WTC11 (cell line): ENCODE data around the gene PRKN. TPM values are rescaled to one million over a fixed set of nuclear protein-coding genes. Genes with fewer than 3 reads are reported as not detected.
A peak's percentile ranks its signal among the peaks of the same experiment; 100 is the strongest.

Experiments used
- ATAC-seq: fragments of 200-7000 bp; cut with Tn5 transposase; 2 replicates; pipeline ENCODE4 v1.10.0; 2021; ENCODE audit warnings: mild to moderate bottlenecking, moderate library complexity
- CTCF ChIA-PET: fragments of 300-600 bp; sonication (Branson Sonifier 250); formaldehyde crosslinking; loops from one replicate; lab custom pipeline; 2021; ENCODE audit warnings: antibody characterized with exemption; lab: Charles Lee
- POLR2A ChIA-PET: fragments of 350-600 bp; sonication (Branson Sonifier 250); formaldehyde crosslinking; loops from one replicate; lab custom pipeline; 2021; ENCODE audit warnings: antibody characterized with exemption; lab: Charles Lee
- DNase-seq: peaks from one replicate; pipeline ENCODE4 v3.0.0; 2021; ENCODE audit warnings: low spot score
- H3K27ac Mint-ChIP-seq: 2 replicates; pipeline ENCODE4 v1.8.0; 2021; ENCODE audit warnings: mixed read lengths
- H3K27me3 Mint-ChIP-seq: 2 replicates; pipeline ENCODE4 v1.8.0; 2021; ENCODE audit warnings: low read depth, mild to moderate bottlenecking, moderate library complexity, mixed read lengths
- H3K36me3 Mint-ChIP-seq: 2 replicates; pipeline ENCODE4 v1.8.0; 2021; ENCODE audit warnings: mixed read lengths
- H3K4me1 Mint-ChIP-seq: 2 replicates; pipeline ENCODE4 v1.8.0; 2022; ENCODE audit warnings: mixed read lengths
- H3K4me3 Mint-ChIP-seq: 2 replicates; pipeline ENCODE4 v1.8.0; 2021; ENCODE audit warnings: mild to moderate bottlenecking, moderate library complexity, mixed read lengths
- H3K9me3 Mint-ChIP-seq: 2 replicates; pipeline ENCODE4 v1.8.0; 2021; ENCODE audit warnings: mixed read lengths
- ATF1 ChIP-seq: sonication (generic); formaldehyde crosslinking; IDR thresholded peaks from 2 replicates; pipeline ENCODE4 v1.8.1; 2023; ENCODE audit warnings: mild to moderate bottlenecking, moderate library complexity, missing genetic modification reagents
- CREM ChIP-seq: sonication (generic); formaldehyde crosslinking; IDR thresholded peaks from 2 replicates; pipeline ENCODE4 v1.8.1; 2022; ENCODE audit warnings: mild to moderate bottlenecking, missing genetic modification reagents, moderate library complexity
- ETV6 ChIP-seq: sonication (generic); formaldehyde crosslinking; IDR thresholded peaks from 2 replicates; pipeline ENCODE4 v1.8.1; 2022; ENCODE audit warnings: mild to moderate bottlenecking, missing genetic modification reagents
- NFATC4 ChIP-seq: fragments of 250-450 bp; sonication (Bioruptor Pico); IDR thresholded peaks from 2 replicates; pipeline ENCODE4 v1.9.0; 2021; ENCODE audit warnings: mild to moderate bottlenecking
- NR3C1 ChIP-seq: sonication (generic); formaldehyde crosslinking; conservative IDR thresholded peaks from 2 replicates; pipeline ENCODE4 v1.8.1; 2023; ENCODE audit warnings: low read depth, mild to moderate bottlenecking, missing genetic modification reagents
- SP1 ChIP-seq: sonication (generic); formaldehyde crosslinking; conservative IDR thresholded peaks from 2 replicates; pipeline ENCODE4 v1.8.1; 2022; ENCODE audit warnings: missing genetic modification reagents
- TEAD1 ChIP-seq: sonication (generic); formaldehyde crosslinking; IDR thresholded peaks from 2 replicates; pipeline ENCODE4 v1.8.0; 2022; ENCODE audit warnings: mild to moderate bottlenecking, missing genetic modification reagents
- ZNF121 ChIP-seq: sonication (generic); formaldehyde crosslinking; IDR thresholded peaks from 2 replicates; pipeline ENCODE4 v1.8.0; 2023; ENCODE audit warnings: missing genetic modification reagents
- ZNF416 ChIP-seq: fragments of 250-450 bp; sonication (Bioruptor Pico); IDR thresholded peaks from 2 replicates; pipeline ENCODE4 v1.9.0; 2021; ENCODE audit warnings: mild to moderate bottlenecking, inconsistent platforms
- total RNA-seq: library from RNA; stranded (reverse); gene quantifications from 3 replicates; pipeline ENCODE4 v1.2.3, GENCODE V29; 2021
- TF ChIP-seq, protein P1 (sequence below): sonication (generic); formaldehyde crosslinking; IDR thresholded peaks from 2 replicates; pipeline ENCODE4 v1.8.0; 2023; ENCODE audit warnings: mild to moderate bottlenecking, missing genetic modification reagents
- TF ChIP-seq, protein P2 (sequence below): sonication (generic); formaldehyde crosslinking; conservative IDR thresholded peaks from 2 replicates; pipeline ENCODE4 v1.8.1; 2022; ENCODE audit warnings: mild to moderate bottlenecking, missing genetic modification reagents
- TF ChIP-seq, protein P3 (sequence below): sonication (generic); formaldehyde crosslinking; IDR thresholded peaks from 2 replicates; pipeline ENCODE4 v1.8.0; 2022; ENCODE audit warnings: mild to moderate bottlenecking, missing genetic modification reagents
- TF ChIP-seq, protein P4 (sequence below): sonication (generic); formaldehyde crosslinking; IDR thresholded peaks from 2 replicates; pipeline ENCODE4 v1.8.1; 2023; ENCODE audit warnings: mild to moderate bottlenecking, missing genetic modification reagents
- TF ChIP-seq, protein P5 (sequence below): sonication (generic); formaldehyde crosslinking; IDR thresholded peaks from 2 replicates; pipeline ENCODE4 v1.8.1; 2022; ENCODE audit warnings: low read depth, mild to moderate bottlenecking, moderate library complexity, missing genetic modification reagents, borderline replicate concordance

PRKN gene
- total RNA-seq, 1 experiment from 2014 or later, result 0.59 TPM

DNA sequence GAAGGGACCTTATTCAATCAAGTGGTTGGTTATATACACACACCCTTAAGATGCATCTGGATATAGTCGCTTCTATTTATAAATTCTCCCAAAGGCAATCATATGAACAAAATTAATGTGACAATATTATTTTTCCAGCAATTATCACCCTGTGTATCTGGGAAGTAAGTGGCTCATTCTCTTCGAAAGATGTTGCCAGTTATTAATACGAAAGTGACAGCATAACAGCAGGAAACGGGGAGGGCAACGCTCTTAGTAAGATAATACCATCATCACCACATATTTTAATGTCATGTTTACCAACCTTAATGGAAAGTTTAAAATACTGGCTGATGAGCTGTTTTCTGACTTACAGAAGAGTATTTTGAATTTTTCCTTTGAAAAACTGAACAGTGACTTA, 756.5 kb downstream of the PRKN start:
- no peak overlapping the region for H3K4me3 Mint-ChIP-seq

DNA sequence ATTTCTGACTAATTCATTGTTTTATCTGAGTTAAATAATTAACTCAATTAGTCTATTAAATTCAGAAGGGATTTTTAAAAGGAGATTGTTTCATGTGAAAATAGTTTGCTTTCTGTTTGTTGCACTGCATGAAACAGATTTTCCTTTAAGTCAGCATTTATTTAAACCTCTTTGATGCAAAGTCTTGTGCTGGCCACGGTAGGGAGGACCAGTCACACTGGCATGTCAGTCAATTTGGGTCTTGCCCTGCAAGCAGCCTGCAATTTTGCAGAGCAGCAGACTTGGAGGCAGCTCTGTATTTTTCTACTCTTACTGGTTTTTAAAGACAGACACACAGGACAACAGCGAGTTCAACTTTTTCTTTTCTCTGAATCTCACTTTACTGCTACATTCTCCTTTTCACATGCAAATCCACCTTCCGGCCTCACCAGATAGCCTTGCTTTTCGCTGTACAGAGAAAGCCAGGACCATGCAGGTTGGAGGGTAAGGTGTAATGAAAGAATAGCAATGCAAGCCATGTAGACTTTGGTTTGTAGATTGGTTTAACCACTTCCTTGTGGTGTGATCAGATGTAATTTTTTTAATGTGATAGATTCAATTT, 763.8 kb downstream of the PRKN start:
- H3K36me3 Mint-ChIP-seq, result no peaks in the 10 kb centered on the region
- 0 out of 2 replicates have a peak, but pooled peaks have one; percentile 71 for TF ChIP-seq ZNF121 (CRISPR knock-in tag)
- TF ChIP-seq SP1, result no peak
- peak overlapping the region; percentile 78 for H3K27ac Mint-ChIP-seq
- no peaks in the 10 kb centered on the region for H3K9me3 Mint-ChIP-seq
- POLR2A ChIA-PET, result no interaction called here
- peak overlapping the region; percentile 4 for H3K4me3 Mint-ChIP-seq
- ATAC-seq (peak; percentile 92), DNase-seq (no peak)
- peaks cover 45% of the 10 kb centered on the region for H3K4me1 Mint-ChIP-seq
- no peaks in the 10 kb centered on the region for H3K27me3 Mint-ChIP-seq
- CTCF ChIA-PET, result interaction anchor here (0.8 kb wide), 1 partner anchor 10 kb away, joined by 4 read pairs; no protein-coding TSS in a partner anchor

More for the DNA sequence above, 756.5 kb downstream of the PRKN start:
- DNase-seq, result no peak
- peaks cover 3% of the 10 kb centered on the region; the same call in 1 of the 2 replicates for H3K36me3 Mint-ChIP-seq
- H3K27me3 Mint-ChIP-seq, result no peaks in the 10 kb centered on the region
- TF ChIP-seq, protein P1, sequence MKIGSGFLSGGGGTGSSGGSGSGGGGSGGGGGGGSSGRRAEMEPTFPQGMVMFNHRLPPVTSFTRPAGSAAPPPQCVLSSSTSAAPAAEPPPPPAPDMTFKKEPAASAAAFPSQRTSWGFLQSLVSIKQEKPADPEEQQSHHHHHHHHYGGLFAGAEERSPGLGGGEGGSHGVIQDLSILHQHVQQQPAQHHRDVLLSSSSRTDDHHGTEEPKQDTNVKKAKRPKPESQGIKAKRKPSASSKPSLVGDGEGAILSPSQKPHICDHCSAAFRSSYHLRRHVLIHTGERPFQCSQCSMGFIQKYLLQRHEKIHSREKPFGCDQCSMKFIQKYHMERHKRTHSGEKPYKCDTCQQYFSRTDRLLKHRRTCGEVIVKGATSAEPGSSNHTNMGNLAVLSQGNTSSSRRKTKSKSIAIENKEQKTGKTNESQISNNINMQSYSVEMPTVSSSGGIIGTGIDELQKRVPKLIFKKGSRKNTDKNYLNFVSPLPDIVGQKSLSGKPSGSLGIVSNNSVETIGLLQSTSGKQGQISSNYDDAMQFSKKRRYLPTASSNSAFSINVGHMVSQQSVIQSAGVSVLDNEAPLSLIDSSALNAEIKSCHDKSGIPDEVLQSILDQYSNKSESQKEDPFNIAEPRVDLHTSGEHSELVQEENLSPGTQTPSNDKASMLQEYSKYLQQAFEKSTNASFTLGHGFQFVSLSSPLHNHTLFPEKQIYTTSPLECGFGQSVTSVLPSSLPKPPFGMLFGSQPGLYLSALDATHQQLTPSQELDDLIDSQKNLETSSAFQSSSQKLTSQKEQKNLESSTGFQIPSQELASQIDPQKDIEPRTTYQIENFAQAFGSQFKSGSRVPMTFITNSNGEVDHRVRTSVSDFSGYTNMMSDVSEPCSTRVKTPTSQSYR, result no peak
- TF ChIP-seq SP1, result no peak
- no peak for TF ChIP-seq ETV6
- TF ChIP-seq, protein P2, sequence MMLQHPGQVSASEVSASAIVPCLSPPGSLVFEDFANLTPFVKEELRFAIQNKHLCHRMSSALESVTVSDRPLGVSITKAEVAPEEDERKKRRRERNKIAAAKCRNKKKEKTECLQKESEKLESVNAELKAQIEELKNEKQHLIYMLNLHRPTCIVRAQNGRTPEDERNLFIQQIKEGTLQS (CRISPR knock-in tag), result no peak
- TF ChIP-seq CREM (CRISPR knock-in tag), result no peak
- no peak for TF ChIP-seq ATF1 (CRISPR knock-in tag)
- TF ChIP-seq, protein P3, sequence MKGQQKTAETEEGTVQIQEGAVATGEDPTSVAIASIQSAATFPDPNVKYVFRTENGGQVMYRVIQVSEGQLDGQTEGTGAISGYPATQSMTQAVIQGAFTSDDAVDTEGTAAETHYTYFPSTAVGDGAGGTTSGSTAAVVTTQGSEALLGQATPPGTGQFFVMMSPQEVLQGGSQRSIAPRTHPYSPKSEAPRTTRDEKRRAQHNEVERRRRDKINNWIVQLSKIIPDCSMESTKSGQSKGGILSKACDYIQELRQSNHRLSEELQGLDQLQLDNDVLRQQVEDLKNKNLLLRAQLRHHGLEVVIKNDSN (CRISPR knock-in tag), result no peak
- no peak for TF ChIP-seq TEAD1 (CRISPR knock-in tag)
- no peak for TF ChIP-seq NFATC4
- ChIA-PET POLR2A (no interaction called here), CTCF (no interaction called here)
- peaks cover 11% of the 10 kb centered on the region for H3K4me1 Mint-ChIP-seq
- ATAC-seq, result no peak
- peaks cover 4% of the 10 kb centered on the region for H3K9me3 Mint-ChIP-seq
- H3K27ac Mint-ChIP-seq, result no peak overlapping the region

DNA sequence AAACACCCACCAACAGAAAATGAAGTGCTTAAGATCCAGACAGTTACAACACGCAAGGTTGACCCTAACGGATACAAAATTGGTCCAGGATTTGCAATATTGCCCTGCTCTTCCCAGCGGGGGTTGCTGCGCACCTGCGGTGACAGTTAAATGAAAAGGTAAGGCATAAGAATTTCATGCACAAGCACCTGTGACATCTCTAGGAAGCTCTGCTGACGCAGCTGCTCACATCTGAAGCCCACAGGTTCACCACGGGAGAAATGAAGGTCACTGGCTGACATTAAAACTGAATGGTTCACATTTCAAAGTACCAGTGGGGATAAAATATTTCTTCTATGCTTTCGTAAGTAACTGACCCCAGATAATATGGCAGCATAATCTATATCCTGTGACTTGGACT, 764.4 kb downstream of the PRKN start:
- Mint-ChIP-seq H3K9me3 (no peaks in the 10 kb centered on the region), H3K27me3 (no peaks in the 10 kb centered on the region), H3K36me3 (no peaks in the 10 kb centered on the region), H3K27ac (peak overlapping the region; percentile 78), H3K4me3 (peak overlapping the region; percentile 4; the same call in 1 of the 2 replicates), H3K4me1 (peaks cover 49% of the 10 kb centered on the region)
- DNase-seq (no peak), ATAC-seq (no peak)
- ChIA-PET POLR2A (no interaction called here), CTCF (no interaction called here)
- TF ChIP-seq, protein P4, sequence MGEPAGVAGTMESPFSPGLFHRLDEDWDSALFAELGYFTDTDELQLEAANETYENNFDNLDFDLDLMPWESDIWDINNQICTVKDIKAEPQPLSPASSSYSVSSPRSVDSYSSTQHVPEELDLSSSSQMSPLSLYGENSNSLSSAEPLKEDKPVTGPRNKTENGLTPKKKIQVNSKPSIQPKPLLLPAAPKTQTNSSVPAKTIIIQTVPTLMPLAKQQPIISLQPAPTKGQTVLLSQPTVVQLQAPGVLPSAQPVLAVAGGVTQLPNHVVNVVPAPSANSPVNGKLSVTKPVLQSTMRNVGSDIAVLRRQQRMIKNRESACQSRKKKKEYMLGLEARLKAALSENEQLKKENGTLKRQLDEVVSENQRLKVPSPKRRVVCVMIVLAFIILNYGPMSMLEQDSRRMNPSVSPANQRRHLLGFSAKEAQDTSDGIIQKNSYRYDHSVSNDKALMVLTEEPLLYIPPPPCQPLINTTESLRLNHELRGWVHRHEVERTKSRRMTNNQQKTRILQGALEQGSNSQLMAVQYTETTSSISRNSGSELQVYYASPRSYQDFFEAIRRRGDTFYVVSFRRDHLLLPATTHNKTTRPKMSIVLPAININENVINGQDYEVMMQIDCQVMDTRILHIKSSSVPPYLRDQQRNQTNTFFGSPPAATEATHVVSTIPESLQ (CRISPR knock-in tag), result no peak
- no peak for TF ChIP-seq NR3C1 (CRISPR knock-in tag)
- TF ChIP-seq ATF1 (CRISPR knock-in tag), result no peak
- TF ChIP-seq ZNF416, result no peak
- TF ChIP-seq, protein P5, sequence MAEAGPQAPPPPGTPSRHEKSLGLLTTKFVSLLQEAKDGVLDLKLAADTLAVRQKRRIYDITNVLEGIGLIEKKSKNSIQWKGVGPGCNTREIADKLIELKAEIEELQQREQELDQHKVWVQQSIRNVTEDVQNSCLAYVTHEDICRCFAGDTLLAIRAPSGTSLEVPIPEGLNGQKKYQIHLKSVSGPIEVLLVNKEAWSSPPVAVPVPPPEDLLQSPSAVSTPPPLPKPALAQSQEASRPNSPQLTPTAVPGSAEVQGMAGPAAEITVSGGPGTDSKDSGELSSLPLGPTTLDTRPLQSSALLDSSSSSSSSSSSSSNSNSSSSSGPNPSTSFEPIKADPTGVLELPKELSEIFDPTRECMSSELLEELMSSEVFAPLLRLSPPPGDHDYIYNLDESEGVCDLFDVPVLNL, result no peak
